Thyroid gland (tissue), 4 donors: Measurements from ENCODE around the gene EFNA5. TPM values are rescaled to one million over a fixed set of nuclear protein-coding genes. Genes with fewer than 3 reads are reported as not detected.

ENCODE experiments used
- DNase-seq, 2 donors: peaks; one replicate each; pipeline ENCODE4 v3.0.0-alpha.2; 2019
- H3K27ac ChIP-seq, 3 donors: fragments of 200-600 bp; sonication (generic); 1 replicate in 2 of 3; 2 replicates in 1 of 3; pipeline ENCODE4 v1.5.1; 2016 to 2019; ENCODE audit warnings: mild to moderate bottlenecking in 1 of 3, moderate library complexity in 1 of 3
- H3K27me3 ChIP-seq: fragments of 200-600 bp; sonication (generic); one replicate; pipeline ENCODE4 v1.5.1; 2019
- H3K36me3 ChIP-seq, 2 donors: fragments of 200-600 bp; sonication (generic); one replicate each; pipeline ENCODE4 v1.5.1; 2016 to 2019
- H3K4me1 ChIP-seq, 2 donors: fragments of 200-600 bp; sonication (generic); one replicate each; pipeline ENCODE4 v1.5.1; 2017 to 2019
- H3K4me3 ChIP-seq, 3 donors: fragments of 200-600 bp; sonication (generic); replicated peaks in 1 of 3; 1 replicate in 2 of 3; 2 replicates in 1 of 3; pipeline ENCODE4 v1.5.1; 2016; ENCODE audit warnings: mild to moderate bottlenecking in 1 of 3
- H3K9me3 ChIP-seq: fragments of 200-600 bp; sonication (generic); one replicate; pipeline ENCODE4 v1.5.1; 2017
- POLR2A ChIP-seq, 2 donors: fragments of 450-650 bp; IDR thresholded peaks; one replicate each; pipeline ENCODE4 v1.6.1; 2017; ENCODE audit warnings: antibody characterized with exemption in 2 of 2, mild to moderate bottlenecking in 2 of 2, moderate library complexity in 1 of 2
- WGBS, 2 donors: methylation state at CpG; one replicate each; pipeline ENCODE4 v1.1.5; 2017; 5-methylcytosine and 5-hydroxymethylcytosine counted together
- intact Hi-C: fragments of 100-400 bp; cut with DNase I; formaldehyde crosslinking; loops from one replicate; pipeline ENCODE4 v1.15.1; 2023
- total RNA-seq, 4 donors: library from RNA; depleted of rRNA; stranded (reverse); fragments of >200 nt; gene quantifications; one replicate each; pipeline ENCODE4 v1.2.3, GENCODE V29; 2016
- TF ChIP-seq, protein P1 (sequence below), 6 experiments: fragments of 200-600 bp in 3 of 6; fragments of 450-650 bp in 3 of 6; sonication (generic) in 3 of 6; IDR thresholded peaks; one replicate each; pipeline ENCODE4 v1.5.1; 2016 to 2019; ENCODE audit warnings: antibody characterized with exemption in 6 of 6, mild to moderate bottlenecking in 2 of 6, inconsistent platforms in 1 of 6, moderate library complexity in 1 of 6

EFNA5 gene
- total RNA-seq, 4 donors from 2014 or later: 5.7 to 17.2 (median 6.4) TPM

GRCh38 chr5:107477492-107477891 lies 193.2 kb downstream of the EFNA5 start:
- intact Hi-C loops: no loop called here

GRCh38 chr5:107476783-107477182 lies 194.0 kb downstream of the EFNA5 start:
- Histone ChIP-seq H3K27me3 (no peaks in the 10 kb centered on the region), H3K36me3 (no peaks in the 10 kb centered on the region), H3K27ac (no peak overlapping the region), H3K4me1 (no peaks in the 10 kb centered on the region), H3K4me3 (no peak overlapping the region), H3K9me3 (no peaks in the 10 kb centered on the region)
- DNase-seq: peak in 1 of 2 donors; percentile 17
- WGBS, 2 donors: 55 to 56% methylated on average over 1 of the region's 1 CpG
- TF ChIP-seq, protein P1, sequence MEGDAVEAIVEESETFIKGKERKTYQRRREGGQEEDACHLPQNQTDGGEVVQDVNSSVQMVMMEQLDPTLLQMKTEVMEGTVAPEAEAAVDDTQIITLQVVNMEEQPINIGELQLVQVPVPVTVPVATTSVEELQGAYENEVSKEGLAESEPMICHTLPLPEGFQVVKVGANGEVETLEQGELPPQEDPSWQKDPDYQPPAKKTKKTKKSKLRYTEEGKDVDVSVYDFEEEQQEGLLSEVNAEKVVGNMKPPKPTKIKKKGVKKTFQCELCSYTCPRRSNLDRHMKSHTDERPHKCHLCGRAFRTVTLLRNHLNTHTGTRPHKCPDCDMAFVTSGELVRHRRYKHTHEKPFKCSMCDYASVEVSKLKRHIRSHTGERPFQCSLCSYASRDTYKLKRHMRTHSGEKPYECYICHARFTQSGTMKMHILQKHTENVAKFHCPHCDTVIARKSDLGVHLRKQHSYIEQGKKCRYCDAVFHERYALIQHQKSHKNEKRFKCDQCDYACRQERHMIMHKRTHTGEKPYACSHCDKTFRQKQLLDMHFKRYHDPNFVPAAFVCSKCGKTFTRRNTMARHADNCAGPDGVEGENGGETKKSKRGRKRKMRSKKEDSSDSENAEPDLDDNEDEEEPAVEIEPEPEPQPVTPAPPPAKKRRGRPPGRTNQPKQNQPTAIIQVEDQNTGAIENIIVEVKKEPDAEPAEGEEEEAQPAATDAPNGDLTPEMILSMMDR (IDR thresholded peaks at IDR 0.05): no peak
- no peak for TF ChIP-seq POLR2A (IDR thresholded peaks at IDR 0.05)
- intact Hi-C loops: no loop called here

More at GRCh38 chr5:107477492-107477891, 193.2 kb downstream of the EFNA5 start:
- Histone ChIP-seq H3K4me1 (no peaks in the 10 kb centered on the region), H3K4me3 (no peak overlapping the region), H3K27me3 (no peaks in the 10 kb centered on the region), H3K9me3 (no peaks in the 10 kb centered on the region), H3K36me3 (no peaks in the 10 kb centered on the region), H3K27ac (no peak overlapping the region)
- TF ChIP-seq, protein P1 (IDR thresholded peaks at IDR 0.05): no peak
- TF ChIP-seq POLR2A (IDR thresholded peaks at IDR 0.05): no peak
- DNase-seq: no peak

DNA sequence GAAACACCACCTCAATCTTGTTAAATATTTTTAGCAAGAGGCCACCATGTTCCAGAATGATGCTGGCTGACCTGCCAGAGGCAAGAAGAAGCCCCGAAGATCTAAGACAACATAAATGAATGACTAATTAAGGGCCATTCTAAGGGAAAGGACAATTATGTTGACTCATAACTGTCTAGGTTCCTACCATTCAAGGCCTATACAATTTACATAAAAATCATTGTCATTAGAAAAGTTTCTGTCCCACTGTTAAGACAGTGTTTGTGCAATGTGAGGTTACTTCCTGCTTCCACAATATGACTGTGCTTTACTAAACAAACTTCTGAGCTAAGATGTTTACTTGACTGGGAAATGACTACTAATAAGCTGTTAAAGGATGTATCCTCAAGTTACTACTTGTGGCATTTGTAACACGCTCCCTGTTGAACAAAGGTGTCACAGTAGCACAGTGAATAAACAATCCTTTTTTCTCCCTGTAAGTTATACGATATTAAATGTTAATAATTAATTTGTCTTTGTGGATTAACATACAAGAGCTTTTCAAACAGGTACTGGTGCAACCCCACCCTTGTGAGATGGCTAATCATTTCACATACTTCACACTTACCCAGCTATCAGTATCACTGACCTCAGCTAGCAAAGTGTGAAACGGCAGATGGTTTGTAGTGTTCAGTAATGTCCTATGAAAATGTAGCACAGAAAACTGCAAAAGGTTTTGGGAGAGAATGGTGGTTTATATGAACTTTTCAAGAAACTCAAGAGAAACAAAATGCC lies 195.8 kb downstream of the EFNA5 start:
- WGBS, 2 donors: 72 to 77% methylated on average over 4 of the region's 4 CpGs
- intact Hi-C loops: no loop called here
- Histone ChIP-seq H3K36me3 (no peaks in the 10 kb centered on the region), H3K4me3 (no peak overlapping the region), H3K27me3 (no peaks in the 10 kb centered on the region), H3K9me3 (no peaks in the 10 kb centered on the region), H3K27ac (no peak overlapping the region), H3K4me1 (no peaks in the 10 kb centered on the region)
- TF ChIP-seq, protein P1 (IDR thresholded peaks at IDR 0.05): no peak
- TF ChIP-seq POLR2A (IDR thresholded peaks at IDR 0.05): no peak
- DNase-seq: no peak

GRCh38 chr5:107474361-107474715 lies 196.4 kb downstream of the EFNA5 start:
- intact Hi-C loops: no loop called here
- TF ChIP-seq, protein P1 (IDR thresholded peaks at IDR 0.05): no peak
- no peak for TF ChIP-seq POLR2A (IDR thresholded peaks at IDR 0.05)
- H3K27ac ChIP-seq: no peak overlapping the region
- no peaks in the 10 kb centered on the region for H3K36me3 ChIP-seq
- 89 to 94% methylated on average over 3 of the region's 3 CpGs for WGBS, 2 donors
- no peaks in the 10 kb centered on the region for H3K4me1 ChIP-seq
- no peak for DNase-seq
- no peaks in the 10 kb centered on the region for H3K9me3 ChIP-seq
- no peak overlapping the region for H3K4me3 ChIP-seq
- H3K27me3 ChIP-seq: no peaks in the 10 kb centered on the region

- Histone ChIP-seq H3K9me3 (no peaks in the 10 kb centered on the region), H3K36me3 (no peaks in the 10 kb centered on the region), H3K27me3 (no peaks in the 10 kb centered on the region), H3K4me3 (no peak overlapping the region), H3K4me1 (no peaks in the 10 kb centered on the region), H3K27ac (no peak overlapping the region)
- no peak for DNase-seq
- intact Hi-C loops: no loop called here
- WGBS, 2 donors: 40 to 43% methylated on average over 2 of the region's 2 CpGs
- TF ChIP-seq, protein P1 (IDR thresholded peaks at IDR 0.05): no peak
- TF ChIP-seq POLR2A (IDR thresholded peaks at IDR 0.05): no peak
Observed at GRCh38 chr5:107472620-107473064, 198.1 kb downstream of the EFNA5 start.
